MM.1S (cell line): ENCODE data around the gene DDX60.

Experiments
- CTCF ChIP-seq: fragments of 300-600 bp; sonication (generic); IDR thresholded peaks from 2 replicates; pipeline ENCODE4 v1.5.1; 2016; ENCODE audit warnings: antibody characterized with exemption, low read length, mixed read lengths
- EZH2 ChIP-seq: fragments of 300-600 bp; sonication (generic); optimal IDR thresholded peaks from 2 replicates; pipeline ENCODE3; 2017; ENCODE audit warnings: low read depth, mild to moderate bottlenecking, antibody characterized with exemption, low read length, mixed read lengths
- EZH2phosphoT487 ChIP-seq: fragments of 300-600 bp; sonication (generic); IDR thresholded peaks from 2 replicates; pipeline ENCODE4 v1.6.1; 2018; ENCODE audit warnings: antibody characterized with exemption, low read length

GRCh38 chr4:168334053-168334452 lies 15.5 kb upstream of the DDX60 start:
- TF ChIP-seq CTCF (no peak), EZH2 (no peak), EZH2phosphoT487 (no peak)
